GM18867 (cell line): ENCODE measurements around the gene ZNF182.
"Not testable (repeated sequence)": the region's sequence is repeated elsewhere in the genome, so short reads cannot be mapped to it uniquely, and the experiment has no call there.

ENCODE experiments used
- ATAC-seq: cut with Tn5 transposase; IDR thresholded peaks from one replicate; pipeline ENCODE4 v1.9.1; 2021; ENCODE audit warnings: mild to moderate bottlenecking, moderate library complexity; ENCODE audit not compliant: unreplicated experiment

ZNF182 gene

DNA sequence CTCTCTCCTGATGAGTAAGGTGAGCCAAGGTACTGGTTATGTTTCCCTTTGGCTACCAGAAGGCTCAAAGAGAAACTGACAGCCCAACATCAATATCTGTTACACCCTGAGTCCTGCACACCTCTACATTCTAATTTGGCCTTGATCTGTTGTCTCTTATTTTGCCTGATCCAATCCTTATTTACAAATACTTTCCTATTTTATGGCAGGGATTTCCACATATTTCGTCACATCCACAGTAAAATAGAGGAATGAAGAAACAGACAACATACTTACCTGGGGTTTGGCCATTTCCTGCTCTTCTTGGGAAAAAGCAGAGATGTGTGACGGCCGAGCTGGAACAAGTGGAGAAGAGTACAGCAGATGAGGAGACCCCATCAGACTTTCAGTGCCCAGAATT lies 1.5 kb downstream of the ZNF182 start:
- ATAC-seq, result no peak

DNA sequence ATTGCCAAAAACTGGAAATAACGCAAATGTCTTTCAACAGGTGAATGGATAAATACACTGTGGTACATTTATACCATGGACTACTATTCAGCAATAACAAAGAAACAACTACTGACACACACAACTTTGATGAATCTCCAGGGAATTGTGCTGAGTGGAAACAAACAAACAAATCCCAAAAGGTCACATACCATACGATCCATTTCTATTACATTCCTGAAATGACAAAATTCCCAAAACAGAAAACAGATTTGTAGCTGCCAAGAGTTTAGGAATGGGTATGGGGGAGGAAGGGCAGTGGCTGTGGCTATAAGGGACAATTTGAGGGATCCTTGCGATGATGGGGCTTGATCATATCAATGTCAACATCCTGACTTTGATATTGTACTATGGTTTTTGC lies 2.5 kb downstream of the ZNF182 start:
- ATAC-seq, result no peak

DNA sequence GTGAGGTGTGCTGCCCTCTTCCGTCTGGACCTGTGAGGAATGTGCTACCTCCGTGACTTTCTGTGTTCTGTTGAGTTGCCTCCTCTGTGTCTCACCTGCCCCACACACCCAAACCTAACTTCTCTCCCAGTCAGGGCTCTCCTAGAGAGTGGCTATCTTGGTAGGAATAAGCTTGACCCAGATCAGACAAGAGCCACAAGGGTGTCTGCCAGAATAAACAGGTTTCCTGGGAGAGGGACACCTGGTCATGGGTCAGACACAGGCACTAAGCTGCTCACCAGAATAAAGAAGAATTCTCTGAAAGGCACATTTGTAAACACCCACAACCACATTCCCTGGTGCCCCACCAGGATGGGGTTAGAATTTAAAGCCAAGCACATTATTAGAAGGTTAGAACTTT lies 11.1 kb downstream of the ZNF182 start:
- ATAC-seq, result no peak

GRCh38 chrX:47992095-47992380 lies 11.8 kb downstream of the ZNF182 start:
- no peak for ATAC-seq

- no peak for ATAC-seq
Measured at GRCh38 chrX:47991263-47992094, 12.3 kb downstream of the ZNF182 start.

DNA sequence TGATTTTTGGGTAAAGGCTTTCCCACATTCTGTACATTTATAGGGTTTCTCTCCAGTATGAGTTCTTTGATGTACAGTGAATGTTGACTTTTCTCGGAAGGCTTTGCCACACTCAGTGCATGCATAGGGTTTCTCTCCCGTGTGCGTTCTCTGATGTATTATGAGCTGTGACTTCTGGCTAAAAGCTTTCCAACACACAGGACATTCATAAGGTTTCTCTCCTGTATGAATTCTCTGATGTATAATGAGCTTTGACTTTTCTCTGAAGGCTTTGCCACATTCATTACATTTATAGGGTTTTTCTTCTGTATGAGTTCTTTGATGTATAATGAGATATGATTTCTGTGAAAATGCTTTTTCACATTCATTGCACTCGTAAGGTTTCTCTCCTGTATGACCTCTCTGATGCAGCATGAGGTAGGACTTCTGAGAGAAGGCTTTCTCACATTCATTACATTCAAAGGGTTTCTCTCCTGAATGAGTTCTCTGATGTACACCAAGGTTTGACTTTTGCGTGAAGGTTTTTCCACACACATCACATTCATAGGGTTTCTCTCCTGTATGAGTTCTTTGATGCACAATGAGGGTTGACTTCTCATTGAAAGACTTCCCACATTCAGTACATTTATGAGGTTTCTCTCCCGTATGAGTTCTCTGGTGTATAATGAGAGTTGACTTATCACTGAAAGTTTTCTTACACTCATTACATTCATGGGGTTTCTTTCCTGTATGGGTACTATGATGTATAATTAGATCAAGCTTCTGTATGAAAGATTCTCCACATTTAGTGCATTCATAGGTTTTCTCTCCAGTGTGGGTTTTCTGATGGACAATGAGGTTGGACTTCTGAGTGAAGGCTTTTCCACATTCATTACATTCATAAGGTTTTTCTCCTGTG lies 27.3 kb downstream of the ZNF182 start:
- ATAC-seq, result no peak

GRCh38 chrX:47973235-47973634 lies 30.6 kb downstream of the ZNF182 start:
- ATAC-seq, result no peak

DNA sequence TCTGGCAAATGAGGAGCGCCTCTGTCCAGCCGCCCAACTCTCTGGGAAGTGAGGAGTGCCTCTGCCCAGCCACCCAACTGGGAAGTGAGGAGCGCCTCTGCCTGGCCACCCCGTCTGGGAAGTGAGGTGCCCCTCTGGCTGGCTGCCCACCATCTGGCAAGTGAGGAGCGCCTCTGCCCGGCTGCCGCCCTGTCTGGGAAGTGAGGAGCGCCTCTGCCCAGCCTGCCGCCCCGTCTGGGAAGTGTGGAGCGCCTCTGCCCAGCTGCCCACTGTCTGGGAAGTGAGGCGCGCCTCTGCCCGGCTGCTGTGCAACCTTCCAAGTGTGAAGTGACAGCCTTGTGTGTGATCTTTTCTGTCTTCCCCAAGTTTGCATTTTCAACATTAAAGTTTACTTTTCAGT lies 38.3 kb downstream of the ZNF182 start:
- not testable (repeated sequence) for ATAC-seq

DNA sequence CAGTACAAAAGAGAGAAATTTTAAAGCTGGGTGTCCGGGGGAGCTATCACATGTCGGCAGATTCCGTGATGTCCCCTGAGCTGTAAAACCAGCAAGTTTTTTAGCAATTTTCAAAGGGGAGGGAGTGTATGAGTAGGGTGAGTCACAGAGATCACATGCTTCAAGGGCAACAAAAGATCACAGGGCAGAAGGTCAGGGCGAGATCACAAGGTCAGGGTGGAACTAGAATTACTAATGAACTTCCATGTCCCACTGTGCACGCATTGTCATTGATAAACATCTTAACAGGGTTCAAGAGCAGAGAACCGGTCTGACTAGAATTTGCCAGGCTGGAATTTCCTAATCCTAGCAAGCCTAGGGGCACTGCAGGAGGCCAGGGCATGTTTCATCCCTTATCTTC lies 42.0 kb downstream of the ZNF182 start:
- ATAC-seq, result not testable (repeated sequence)

DNA sequence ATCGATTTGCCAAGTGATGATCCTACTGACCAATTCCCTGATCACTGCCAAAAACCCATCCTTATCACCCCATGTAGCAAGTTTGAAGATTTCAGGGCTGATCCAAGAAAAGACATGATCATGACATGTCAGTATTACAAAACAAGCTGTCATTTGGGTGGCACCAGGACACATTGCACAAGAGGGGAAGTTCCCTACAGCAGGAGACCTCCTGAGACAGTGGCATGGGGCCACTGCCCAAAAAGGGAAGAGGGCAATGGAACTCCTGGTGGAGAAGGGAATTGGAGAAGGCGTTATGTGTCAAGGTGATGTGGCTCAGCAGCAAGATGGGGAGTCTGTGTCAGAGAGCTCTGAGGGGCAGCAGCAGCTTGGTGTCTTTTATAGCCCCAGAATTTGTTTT lies 43.4 kb downstream of the ZNF182 start:
- ATAC-seq, result no peak

DNA sequence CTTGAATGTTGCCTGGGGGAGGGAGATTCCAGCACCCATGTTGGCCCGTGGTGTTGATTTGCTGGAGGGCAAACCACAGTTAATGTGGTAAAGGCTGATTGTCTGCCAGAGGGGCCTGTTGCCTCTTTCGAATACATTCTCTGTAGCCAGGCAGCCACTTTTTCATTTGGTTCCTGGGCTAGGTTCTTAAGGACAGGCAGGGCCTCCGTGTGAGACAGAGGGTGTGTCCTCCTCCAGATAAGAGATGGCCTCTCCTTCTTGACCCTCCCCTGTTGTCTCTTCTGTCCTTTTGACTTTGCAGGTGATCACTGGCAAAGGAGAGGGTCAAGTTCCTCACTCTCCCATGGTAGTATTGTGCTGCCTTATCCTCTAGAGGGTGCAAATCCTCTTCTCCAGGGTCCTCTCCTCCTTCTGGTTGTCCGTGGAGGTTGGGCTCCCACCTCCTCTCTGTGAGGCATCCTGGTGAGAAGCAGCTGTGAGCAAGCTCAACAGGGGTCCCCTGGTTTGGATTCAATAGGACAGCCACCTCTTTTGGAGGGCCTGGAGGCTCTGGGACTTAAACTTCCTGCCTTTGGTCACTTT lies 44.9 kb downstream of the ZNF182 start:
- no peak for ATAC-seq

- not testable (repeated sequence) for ATAC-seq
Measured at GRCh38 chrX:47958206-47958605, 45.6 kb downstream of the ZNF182 start.

- ATAC-seq, result no peak
Measured at GRCh38 chrX:47956016-47956415, 47.8 kb downstream of the ZNF182 start.

DNA sequence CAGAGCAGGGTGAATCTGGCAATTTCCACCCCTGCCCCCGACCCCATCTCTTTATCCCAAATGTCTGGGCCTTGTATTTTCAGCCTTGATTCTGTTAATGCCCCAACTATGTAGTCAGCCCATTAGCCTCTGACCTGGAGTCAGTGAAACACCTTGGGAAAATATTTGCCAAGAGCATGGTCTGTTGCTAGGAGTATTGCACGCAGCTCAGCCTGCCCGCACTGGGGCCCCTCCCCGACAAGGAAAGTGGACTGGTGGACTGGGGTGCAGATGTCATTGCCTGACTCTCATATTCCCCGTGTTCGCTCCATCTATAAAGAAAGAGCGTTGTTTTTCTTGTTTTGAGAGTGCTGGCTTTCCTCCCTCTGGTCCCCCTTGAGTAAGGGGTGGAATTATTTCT lies 48.5 kb downstream of the ZNF182 start:
- ATAC-seq, result not testable (repeated sequence)

- ATAC-seq, result no peak
Measured at GRCh38 chrX:47941423-47941822, 62.4 kb downstream of the ZNF182 start.

DNA sequence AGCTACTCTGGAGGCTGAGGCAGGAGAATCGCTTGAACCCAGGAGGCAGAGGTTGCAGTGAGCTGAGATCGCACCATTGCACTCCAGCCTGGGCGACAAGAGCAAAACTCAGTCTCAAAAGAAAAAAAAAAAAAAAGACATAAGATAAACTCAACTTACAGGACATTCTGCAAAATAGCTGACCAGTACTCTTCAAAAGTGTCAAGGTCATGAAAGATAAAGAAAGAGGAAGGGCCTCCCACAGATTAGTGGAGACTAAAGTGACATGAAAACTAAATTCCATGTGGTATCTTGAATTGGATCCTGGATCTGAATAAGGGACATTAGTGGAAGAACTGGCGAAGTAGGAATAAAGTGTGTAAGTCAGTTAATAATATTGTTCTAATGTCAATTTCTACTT lies 63.3 kb downstream of the ZNF182 start:
- no peak for ATAC-seq

GRCh38 chrX:47936940-47937317 lies 66.9 kb downstream of the ZNF182 start:
- no peak for ATAC-seq

DNA sequence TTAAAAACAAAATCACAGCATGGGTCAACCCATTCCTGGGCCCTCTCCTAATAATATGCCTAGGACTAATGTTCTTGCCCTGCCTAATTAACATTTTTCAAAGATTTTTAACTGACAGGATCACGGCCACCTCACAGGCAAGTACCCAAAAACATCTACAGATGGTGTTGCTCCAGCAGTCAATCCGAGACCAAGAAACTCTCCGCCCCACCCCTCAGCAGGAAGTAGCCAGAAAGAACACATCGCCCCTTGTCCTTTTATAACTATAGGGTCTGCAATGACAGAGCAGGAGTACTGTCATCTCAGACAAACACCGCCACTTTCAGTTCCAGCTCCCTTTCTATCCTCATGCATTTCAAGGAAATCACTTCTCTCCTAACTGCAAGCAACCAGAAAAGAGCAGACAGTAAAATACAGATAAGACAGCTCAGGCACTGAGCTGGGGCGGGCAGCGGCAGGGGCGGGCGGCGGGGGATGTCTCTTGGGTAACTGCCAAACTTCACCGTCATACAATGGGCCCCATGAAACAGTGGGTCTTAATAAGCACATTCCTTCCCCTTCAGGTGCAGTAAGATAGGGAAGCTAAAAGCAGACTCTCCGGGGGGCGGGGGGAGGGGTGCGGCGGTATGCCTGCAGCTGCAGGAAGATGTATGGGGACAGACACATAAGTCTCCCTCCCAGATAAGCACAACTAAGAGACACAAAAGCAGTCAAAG lies 67.4 kb downstream of the ZNF182 start:
- ATAC-seq, result no peak

- no peak for ATAC-seq
Measured at GRCh38 chrX:47933946-47934345, 69.8 kb downstream of the ZNF182 start.

DNA sequence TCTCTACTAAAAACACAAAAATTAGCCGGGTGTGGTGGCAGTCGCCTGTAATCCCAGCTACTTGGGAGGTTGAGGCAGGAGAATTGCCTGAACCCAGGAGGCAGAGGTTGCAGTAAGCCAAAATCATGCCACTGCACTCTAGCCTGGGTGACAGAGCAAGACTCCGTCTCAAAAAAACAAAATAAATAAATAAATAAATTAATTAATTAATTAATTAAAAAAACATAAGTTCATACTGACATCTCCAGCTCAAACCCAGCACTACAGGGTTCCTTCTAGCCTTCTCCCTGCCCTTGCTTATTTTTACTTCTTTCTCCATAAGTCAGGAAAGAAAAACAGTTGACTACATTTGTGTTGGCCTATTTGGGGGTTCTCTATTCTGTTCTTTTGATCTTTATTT lies 71.8 kb downstream of the ZNF182 start:
- not testable (repeated sequence) for ATAC-seq

DNA sequence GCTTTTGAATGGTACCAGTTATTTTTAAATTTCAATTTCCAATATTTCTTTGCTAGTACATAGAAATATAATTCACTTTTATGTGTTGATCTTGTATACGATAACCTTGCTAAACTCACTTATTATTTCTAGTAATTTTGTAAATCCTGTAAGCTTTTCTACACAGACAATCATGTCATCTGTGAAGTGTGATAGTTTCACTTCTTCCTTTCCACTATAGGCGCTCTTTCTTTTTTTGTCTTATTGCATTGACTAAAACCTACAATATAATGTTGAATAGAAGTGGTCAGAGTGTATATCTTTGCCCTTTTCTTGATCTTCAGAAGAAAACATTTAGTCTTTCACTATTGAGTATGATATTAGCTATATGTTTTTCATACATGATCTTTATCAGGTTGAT lies 76.6 kb downstream of the ZNF182 start:
- no peak for ATAC-seq
